C1 segment of cervical spinal cord (tissue), 14 donors: ENCODE data around the gene ABCB1.
"Not testable (repeated sequence)": the region's sequence is repeated elsewhere in the genome, so short reads cannot be mapped to it uniquely, and the experiment has no call there.

Source experiments
- DNase-seq, 14 donors: peaks; one replicate each; lab custom pipeline; 2025; lab: John Stamatoyannopoulos, UW

ABCB1 gene

DNA sequence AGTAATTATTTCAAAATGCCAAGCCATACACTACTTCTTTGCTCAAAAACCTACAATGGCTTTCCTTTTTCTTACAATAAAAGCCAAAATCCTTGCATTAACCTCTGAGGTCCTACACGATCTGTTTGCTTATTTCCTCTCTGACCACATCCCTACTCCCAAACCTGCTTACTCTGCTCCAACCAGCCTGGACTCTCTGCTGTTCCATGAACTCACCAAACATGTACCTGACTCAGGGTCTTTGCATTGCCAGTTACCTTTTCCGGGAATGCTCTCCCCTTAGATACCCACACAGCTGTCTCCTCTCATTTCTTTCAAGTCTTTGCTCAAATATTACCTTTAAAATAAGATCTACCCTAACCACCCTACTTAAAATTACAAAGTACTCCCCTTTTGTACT lies 127.5 kb downstream of the ABCB1 start:
- DNase-seq: no peak

DNA sequence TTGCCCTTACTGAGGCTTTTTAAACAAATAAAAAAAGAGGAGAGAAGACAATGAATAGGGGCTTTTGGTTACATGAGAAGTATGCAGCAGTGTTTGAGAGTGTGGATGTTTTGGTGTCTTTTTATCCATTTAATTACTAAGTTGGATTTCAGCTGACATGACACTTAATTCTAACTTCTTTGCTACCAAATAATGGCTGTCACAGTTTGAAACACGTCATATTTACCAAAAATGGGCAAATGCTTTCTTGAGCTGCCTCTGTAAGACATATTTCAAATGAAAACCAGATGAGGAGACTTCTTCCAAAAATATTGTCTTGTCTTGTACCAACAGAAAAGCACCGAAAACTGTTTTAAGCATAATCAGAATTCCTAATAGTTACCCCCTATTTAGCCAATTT lies 129.2 kb downstream of the ABCB1 start:
- no peak for DNase-seq

DNA sequence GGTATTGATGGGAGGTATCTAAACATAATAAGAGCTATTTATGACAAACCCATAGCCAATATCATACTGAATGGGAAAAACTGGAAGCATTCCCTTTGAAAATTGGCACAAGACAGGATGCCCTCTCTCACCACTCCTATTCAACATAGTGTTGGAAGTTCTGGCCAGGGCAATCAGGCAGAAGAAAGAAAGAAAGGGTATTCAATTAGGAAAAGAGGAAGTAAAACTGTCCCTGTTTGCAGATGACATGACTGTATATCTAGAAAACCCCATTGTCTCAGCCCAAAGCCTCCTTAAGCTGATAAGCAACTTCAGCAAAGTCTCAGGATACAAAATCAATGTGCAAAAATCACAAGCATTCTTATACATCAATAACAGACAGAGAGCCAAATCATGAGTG lies 131.5 kb downstream of the ABCB1 start:
- DNase-seq: not testable (repeated sequence)

GRCh38 chr7:87465534-87465880 lies 135.2 kb downstream of the ABCB1 start:
- DNase-seq: not testable (repeated sequence)

DNA sequence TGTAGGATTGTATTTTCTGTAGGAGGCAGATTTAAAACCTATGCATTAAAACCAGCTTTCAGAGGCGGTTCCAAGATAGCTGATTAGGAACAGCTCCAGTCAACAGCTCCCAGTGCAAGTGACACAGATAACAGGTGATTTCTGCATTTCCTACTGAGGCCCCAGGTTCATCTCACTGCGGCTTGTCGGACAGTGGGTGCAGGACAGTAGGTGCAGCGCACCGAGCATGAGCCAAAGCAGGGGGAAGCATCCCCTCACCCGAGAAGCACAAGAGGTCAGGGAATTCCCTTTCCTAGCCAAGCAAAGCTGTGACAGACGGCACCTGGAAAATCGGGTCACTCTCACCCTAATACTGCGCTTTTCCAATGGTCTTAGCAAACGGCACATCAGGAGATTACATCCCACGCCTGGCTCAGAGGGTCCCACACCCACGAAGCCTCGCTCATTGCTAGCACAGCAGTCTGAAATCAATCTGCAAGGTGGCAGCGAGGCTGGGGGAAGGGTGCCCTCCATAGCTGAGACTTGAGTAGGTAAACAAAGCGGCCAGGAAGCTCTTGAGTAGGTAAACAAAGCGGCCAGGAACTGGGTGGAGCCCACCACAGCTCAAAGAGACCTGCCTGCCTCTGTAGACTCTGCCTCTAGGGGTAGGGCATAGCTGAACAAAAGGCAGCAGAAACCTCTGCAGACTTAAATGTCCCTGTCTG lies 135.7 kb downstream of the ABCB1 start:
- not testable (repeated sequence) for DNase-seq

- no peak for DNase-seq
Measured at GRCh38 chr7:87463982-87464381, 136.7 kb downstream of the ABCB1 start.

DNA sequence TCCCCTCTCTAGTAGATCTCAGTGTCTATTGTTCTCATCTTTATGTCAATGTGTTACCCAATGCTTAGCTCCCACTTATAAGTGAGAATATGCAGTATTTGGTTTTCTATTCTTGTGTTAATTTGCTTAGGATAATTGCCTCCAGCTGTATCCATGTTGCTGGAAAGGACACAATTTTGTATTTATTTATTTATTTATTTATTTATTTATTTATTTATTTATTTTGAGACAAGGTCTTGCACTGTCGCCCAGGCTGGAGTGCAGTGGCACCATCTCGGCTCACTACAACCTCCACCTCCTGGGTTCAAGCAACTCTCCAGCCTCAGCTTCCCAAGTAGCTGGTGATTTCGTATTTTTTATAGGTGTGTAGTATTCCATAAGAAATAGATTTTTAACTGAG lies 140.2 kb downstream of the ABCB1 start:
- DNase-seq: not testable (repeated sequence)

DNA sequence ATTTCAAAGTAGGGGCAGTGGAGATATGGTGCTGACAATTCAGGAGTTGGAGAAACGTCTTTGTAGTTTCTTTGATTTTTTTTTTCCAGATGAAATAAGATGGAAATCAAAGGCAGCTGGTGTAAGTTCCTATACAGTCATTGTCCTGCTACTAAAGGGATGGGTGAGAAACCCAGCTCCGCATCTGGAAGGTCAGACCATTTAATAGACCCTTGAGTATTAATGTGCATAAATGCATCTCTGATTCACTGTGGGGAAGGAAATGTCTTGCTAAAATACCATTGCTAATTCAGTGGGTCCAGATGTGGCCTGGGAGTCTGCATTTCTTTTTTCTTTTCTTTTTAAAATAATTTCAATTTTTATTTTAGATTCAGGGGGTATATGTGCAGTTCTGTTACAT lies 140.7 kb downstream of the ABCB1 start:
- no peak for DNase-seq

DNA sequence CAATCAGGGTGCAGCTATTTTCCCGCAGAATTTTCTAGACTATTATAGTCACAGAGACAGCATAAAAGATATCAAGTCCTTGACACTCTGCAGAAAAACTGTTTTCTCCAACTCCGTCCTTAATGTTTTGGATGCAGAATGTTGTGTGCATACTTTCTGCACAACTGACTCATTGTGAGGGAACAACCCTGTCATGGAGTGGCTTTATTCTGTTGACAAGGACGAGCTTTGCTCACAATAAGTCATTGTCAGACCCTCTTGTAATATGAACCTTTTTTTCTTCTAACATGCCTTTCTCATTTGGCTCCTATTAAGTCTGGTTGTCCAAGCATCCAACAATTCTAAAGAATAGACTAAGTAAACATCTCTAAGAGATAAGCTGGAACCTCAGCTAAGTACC lies 142.5 kb downstream of the ABCB1 start:
- no peak for DNase-seq

- DNase-seq: no peak
Measured at GRCh38 chr7:87456247-87456646, 144.4 kb downstream of the ABCB1 start.
